Measurements from ENCODE around the gene TAF1B.

GRCh38 chr2:9966491-9967022 lies 123.3 kb downstream of the TAF1B start:
- TF ChIP-seq, protein P1, sequence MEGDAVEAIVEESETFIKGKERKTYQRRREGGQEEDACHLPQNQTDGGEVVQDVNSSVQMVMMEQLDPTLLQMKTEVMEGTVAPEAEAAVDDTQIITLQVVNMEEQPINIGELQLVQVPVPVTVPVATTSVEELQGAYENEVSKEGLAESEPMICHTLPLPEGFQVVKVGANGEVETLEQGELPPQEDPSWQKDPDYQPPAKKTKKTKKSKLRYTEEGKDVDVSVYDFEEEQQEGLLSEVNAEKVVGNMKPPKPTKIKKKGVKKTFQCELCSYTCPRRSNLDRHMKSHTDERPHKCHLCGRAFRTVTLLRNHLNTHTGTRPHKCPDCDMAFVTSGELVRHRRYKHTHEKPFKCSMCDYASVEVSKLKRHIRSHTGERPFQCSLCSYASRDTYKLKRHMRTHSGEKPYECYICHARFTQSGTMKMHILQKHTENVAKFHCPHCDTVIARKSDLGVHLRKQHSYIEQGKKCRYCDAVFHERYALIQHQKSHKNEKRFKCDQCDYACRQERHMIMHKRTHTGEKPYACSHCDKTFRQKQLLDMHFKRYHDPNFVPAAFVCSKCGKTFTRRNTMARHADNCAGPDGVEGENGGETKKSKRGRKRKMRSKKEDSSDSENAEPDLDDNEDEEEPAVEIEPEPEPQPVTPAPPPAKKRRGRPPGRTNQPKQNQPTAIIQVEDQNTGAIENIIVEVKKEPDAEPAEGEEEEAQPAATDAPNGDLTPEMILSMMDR (IDR thresholded peaks at IDR 0.05; ENCODE audit: insufficient read depth, low read length, poor library complexity, severe bottlenecking) = no peak
- TF ChIP-seq EZH2phosphoT487 (conservative IDR thresholded peaks at IDR 0.05; ENCODE audit: low read length) = no peak

Measured in SU-DHL-6 (cell line).